Stomach (tissue), 4 donors: ENCODE results near the gene ORM1.

ENCODE experiments used
- POLR2AphosphoS5 ChIP-seq, 3 donors: sonication (generic); formaldehyde crosslinking; IDR thresholded peaks; one replicate each; pipeline ENCODE4 v1.6.1; 2016; ENCODE audit warnings: antibody characterized with exemption in 3 of 3
- TF ChIP-seq, protein P1 (sequence below), 7 experiments: fragments of 450-650 bp in 4 of 7; fragments of 200-600 bp in 3 of 7; sonication (generic) in 3 of 7; IDR thresholded peaks; one replicate each; pipeline ENCODE4 v1.5.1; 2016 to 2019; ENCODE audit warnings: antibody characterized with exemption in 7 of 7, control low read depth in 2 of 7, mild to moderate bottlenecking in 1 of 7

DNA sequence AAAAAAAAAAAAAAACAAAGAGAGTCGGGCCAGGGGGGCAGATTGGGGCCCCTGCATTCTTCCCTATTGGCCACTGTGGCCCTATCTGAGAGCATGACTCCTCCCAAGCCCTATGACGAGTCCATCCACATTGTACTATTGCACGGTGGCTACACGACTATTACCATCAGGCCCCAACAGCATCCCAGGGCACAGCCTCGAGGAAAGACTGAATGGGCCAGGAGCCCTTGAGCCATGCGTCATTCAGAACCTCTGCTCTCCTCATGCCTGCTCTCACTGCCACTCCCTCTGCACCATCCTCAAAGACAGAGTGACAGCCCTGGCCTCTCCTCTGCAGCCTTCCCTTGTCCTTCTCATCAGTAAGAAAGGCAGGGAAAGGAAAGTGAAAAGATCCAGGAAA lies 20.2 kb upstream of the ORM1 start:
- TF ChIP-seq, protein P1, sequence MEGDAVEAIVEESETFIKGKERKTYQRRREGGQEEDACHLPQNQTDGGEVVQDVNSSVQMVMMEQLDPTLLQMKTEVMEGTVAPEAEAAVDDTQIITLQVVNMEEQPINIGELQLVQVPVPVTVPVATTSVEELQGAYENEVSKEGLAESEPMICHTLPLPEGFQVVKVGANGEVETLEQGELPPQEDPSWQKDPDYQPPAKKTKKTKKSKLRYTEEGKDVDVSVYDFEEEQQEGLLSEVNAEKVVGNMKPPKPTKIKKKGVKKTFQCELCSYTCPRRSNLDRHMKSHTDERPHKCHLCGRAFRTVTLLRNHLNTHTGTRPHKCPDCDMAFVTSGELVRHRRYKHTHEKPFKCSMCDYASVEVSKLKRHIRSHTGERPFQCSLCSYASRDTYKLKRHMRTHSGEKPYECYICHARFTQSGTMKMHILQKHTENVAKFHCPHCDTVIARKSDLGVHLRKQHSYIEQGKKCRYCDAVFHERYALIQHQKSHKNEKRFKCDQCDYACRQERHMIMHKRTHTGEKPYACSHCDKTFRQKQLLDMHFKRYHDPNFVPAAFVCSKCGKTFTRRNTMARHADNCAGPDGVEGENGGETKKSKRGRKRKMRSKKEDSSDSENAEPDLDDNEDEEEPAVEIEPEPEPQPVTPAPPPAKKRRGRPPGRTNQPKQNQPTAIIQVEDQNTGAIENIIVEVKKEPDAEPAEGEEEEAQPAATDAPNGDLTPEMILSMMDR (IDR thresholded peaks at IDR 0.05) = no peak
- TF ChIP-seq POLR2AphosphoS5 (IDR thresholded peaks at IDR 0.05) = no peak
